GM12872 (cell line): ENCODE data around the gene NRCAM.

ENCODE experiments used
- CTCF ChIP-seq: IDR thresholded peaks from 3 replicates; pipeline ENCODE4 v1.5.1; 2011; ENCODE audit warnings: low read depth, mild to moderate bottlenecking, low read length, moderate library complexity; ENCODE audit not compliant: insufficient read depth

NRCAM gene

GRCh38 chr7:108134486-108134885 lies 321.8 kb downstream of the NRCAM start:
- no peak for TF ChIP-seq CTCF

GRCh38 chr7:108132551-108133265 lies 323.5 kb downstream of the NRCAM start:
- TF ChIP-seq CTCF = no peak

- TF ChIP-seq CTCF = no peak
These were observed 326.0 kb downstream of the NRCAM start, which contains the start of gene LAMB4 for GRCh38 chr7:108130261-108130660. Gene LAMB4 (minus strand): TSS chr7:108130361. CDS start chr7:108123164, 7,197 bp downstream.

GRCh38 chr7:108129018-108129965 lies 326.9 kb downstream of the NRCAM start:
- TF ChIP-seq CTCF = no peak

- TF ChIP-seq CTCF = no peak
These were observed 327.7 kb downstream of the NRCAM start for GRCh38 chr7:108128514-108128913.

GRCh38 chr7:108127461-108127860 lies 328.8 kb downstream of the NRCAM start:
- no peak for TF ChIP-seq CTCF

GRCh38 chr7:108124820-108125219 lies 331.4 kb downstream of the NRCAM start:
- TF ChIP-seq CTCF = no peak
